Epithelial cell of esophagus (primary cell): Measurements from ENCODE around the gene ENHO.

Experiments
- DNase-seq: peaks from one replicate; pipeline ENCODE4 v3.0.0; 2010; ENCODE audit warnings: low read depth
- H3K4me3 ChIP-seq: 2 replicates; pipeline ENCODE4 v1.5.1; 2011; ENCODE audit warnings: mild to moderate bottlenecking, low read length, control low read depth
- TF ChIP-seq, protein P1 (sequence below): IDR thresholded peaks from 2 replicates; pipeline ENCODE4 v1.5.1; 2011; ENCODE audit warnings: low read depth, mild to moderate bottlenecking, low read length, control low read depth, inconsistent platforms; ENCODE audit not compliant: insufficient read depth; ENCODE audit errors: missing control alignments

The ENHO gene

DNA sequence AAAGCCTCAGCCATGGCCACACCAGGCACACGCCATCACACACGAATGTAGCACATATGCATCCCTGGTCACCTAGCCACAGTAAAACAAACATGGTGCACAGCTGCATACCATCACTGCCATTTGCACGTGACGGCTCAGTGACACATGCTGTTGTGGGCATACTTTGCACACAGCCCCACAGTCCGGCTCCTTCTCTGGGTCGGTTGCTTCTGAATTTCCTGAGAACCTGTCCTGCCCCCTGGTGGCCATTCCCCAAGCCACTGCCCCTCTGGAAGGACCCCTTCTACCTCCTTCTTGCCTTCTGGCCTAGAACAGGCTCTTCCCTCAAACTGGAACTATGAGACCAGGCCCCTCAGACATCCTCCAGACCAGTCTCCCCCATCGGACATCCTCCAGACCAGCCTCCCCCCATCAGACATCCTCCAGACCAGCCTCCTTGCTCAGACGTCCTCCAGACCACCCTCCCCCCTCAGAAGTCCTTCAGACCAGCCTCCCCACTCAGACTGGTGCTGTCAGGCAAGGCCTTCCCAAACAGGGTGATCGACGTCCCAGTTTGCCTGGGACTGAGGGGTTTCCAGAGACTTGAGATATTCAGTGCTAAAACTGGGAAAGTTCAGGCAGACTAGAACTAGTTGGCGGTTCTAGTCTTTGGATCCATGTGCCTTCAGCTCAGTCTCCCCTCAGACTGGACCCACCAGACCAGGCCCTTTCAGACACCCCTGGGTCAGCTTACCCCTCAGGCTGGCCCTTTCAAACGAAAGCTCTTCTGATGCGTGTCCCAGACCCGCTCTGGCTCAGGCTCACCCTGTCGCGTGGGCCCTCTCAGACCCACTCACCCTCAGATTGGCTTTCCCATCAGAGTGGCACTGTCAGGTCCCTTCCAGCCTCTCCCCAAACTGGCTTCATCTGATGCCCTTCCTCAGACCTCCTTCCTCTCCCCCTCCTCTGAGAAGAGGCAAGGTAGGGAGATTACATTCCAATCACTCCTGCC is 24.3 kb upstream of the ENHO start:
- H3K4me3 ChIP-seq: no peak overlapping the region
- peak; percentile 76 for DNase-seq
- TF ChIP-seq, protein P1, sequence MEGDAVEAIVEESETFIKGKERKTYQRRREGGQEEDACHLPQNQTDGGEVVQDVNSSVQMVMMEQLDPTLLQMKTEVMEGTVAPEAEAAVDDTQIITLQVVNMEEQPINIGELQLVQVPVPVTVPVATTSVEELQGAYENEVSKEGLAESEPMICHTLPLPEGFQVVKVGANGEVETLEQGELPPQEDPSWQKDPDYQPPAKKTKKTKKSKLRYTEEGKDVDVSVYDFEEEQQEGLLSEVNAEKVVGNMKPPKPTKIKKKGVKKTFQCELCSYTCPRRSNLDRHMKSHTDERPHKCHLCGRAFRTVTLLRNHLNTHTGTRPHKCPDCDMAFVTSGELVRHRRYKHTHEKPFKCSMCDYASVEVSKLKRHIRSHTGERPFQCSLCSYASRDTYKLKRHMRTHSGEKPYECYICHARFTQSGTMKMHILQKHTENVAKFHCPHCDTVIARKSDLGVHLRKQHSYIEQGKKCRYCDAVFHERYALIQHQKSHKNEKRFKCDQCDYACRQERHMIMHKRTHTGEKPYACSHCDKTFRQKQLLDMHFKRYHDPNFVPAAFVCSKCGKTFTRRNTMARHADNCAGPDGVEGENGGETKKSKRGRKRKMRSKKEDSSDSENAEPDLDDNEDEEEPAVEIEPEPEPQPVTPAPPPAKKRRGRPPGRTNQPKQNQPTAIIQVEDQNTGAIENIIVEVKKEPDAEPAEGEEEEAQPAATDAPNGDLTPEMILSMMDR: peak; percentile 71

GRCh38 chr9:34546102-34546833 is 23.5 kb upstream of the ENHO start:
- no peak overlapping the region for H3K4me3 ChIP-seq
- no peak for DNase-seq
- TF ChIP-seq, protein P1: no peak

- TF ChIP-seq, protein P1: no peak
- no peak for DNase-seq
Observed at GRCh38 chr9:34545497-34545896, 22.7 kb upstream of the ENHO start.

DNA sequence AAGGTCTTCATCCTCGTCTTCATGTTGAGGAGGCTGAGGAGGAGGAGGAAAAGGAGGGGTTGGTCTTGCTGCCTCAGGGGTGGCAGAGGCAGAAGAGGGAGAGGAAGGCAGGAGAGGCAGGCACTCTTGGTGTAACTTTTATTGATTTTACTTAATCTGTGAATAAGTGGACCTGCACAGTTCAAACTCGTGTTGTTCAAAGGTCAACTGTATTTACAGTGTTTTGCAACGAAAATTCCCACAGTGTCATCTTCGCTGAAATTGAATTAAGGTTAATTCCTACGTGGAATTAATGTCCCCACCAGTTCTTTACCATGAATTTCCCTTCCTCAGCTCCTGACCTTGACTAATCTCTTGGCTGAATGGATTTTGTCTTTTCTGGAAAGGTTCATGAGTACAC is 21.2 kb upstream of the ENHO start:
- TF ChIP-seq, protein P1: no peak
- no peak overlapping the region for H3K4me3 ChIP-seq
- no peak for DNase-seq

More at GRCh38 chr9:34545497-34545896, 22.7 kb upstream of the ENHO start:
- no peak overlapping the region for H3K4me3 ChIP-seq

DNA sequence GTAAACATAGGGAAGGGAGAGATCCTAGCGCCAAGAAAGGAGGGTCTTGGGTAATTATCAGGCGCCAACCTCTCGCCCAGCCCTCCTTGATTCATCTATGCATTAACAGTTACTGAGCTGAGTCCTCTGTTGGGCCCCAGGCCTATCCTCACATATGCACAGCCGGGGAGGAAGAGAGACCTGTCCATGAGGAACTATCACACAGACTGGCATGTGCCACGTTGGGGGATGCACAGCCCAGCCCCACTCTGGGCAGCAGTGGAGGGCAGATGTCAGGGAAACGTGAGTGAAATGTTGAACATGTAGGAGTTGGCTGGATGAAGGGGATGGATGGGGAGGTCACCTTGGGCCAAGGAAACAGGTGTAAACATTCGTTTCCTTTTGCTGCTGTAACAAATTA is 18.8 kb upstream of the ENHO start:
- no peak for DNase-seq
- H3K4me3 ChIP-seq: no peak overlapping the region
- TF ChIP-seq, protein P1: no peak

DNA sequence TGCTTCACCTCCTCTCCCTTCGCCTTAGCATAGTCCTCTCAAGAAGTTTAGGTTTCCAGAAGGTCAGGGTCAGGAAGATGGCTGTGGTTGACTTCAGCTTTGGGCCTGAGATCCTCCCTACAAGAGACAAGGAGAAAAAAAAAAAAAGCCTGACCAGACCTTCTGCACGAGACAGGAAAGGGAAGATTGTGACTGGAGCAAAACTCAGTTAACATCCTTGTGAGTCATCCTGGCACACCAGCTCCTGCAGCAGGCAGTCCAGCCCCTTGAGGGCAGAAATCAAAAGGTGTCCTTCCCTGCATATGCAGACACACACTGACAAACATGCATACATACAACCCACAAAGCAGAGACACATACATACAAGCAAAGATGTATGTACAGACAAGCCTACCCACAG is 18.0 kb upstream of the ENHO start:
- TF ChIP-seq, protein P1: no peak
- DNase-seq: peak; percentile 81
- H3K4me3 ChIP-seq: no peak overlapping the region
